Lower lobe of right lung (tissue), 2 donors: ENCODE measurements around the gene NTRK2. TPM values are rescaled to one million over a fixed set of nuclear protein-coding genes. Genes with fewer than 3 reads are reported as not detected.

Experiments
- ATAC-seq, 2 donors: fragments of 200-7000 bp; cut with Tn5 transposase; one replicate each; pipeline ENCODE4 v1.9.1; 2020 to 2022; ENCODE audit warnings: mild to moderate bottlenecking in 2 of 2, moderate library complexity in 2 of 2
- DNase-seq: peaks from one replicate; pipeline ENCODE4 v3.0.0-alpha.2; 2020
- H3K27ac ChIP-seq: fragments of 200-600 bp; one replicate; pipeline ENCODE4 v1.8.0; 2022
- H3K27me3 ChIP-seq: fragments of 200-600 bp; one replicate; pipeline ENCODE4 v1.8.0; 2022; ENCODE audit warnings: low read depth
- H3K36me3 ChIP-seq: fragments of 200-600 bp; one replicate; pipeline ENCODE4 v1.8.0; 2022; ENCODE audit warnings: mild to moderate bottlenecking
- H3K4me1 ChIP-seq: fragments of 200-600 bp; one replicate; pipeline ENCODE4 v1.8.0; 2022
- H3K4me3 ChIP-seq: fragments of 200-600 bp; one replicate; pipeline ENCODE4 v1.8.0; 2022; ENCODE audit warnings: mild to moderate bottlenecking
- H3K9me3 ChIP-seq: fragments of 200-600 bp; one replicate; pipeline ENCODE4 v1.8.0; 2022
- CTCF ChIP-seq: fragments of 200-600 bp; IDR thresholded peaks from one replicate; pipeline ENCODE4 v1.8.0; 2022; ENCODE audit warnings: antibody characterized with exemption, mild to moderate bottlenecking
- intact Hi-C: fragments of 100-400 bp; cut with DNase I; formaldehyde crosslinking; loops from one replicate; pipeline ENCODE4 v1.11.0; 2022
- total RNA-seq: library from RNA; stranded (reverse); fragmentation: NEBNext Ultra II Directional; extraction: Animal tissue kit (Norgen Biotek cat#: 25700); gene quantifications from one replicate; pipeline ENCODE4 v1.2.1, GENCODE V29; 2021
- donor health status: DM: no; HTN: yes; CAD: no; lungs with severe emphysema.

Gene NTRK2
- total RNA-seq, 1 donor from 2014 or later, result 7.7 TPM

- Histone ChIP-seq H3K27me3 (no peaks in the 10 kb centered on the region), H3K4me1 (no peaks in the 10 kb centered on the region), H3K27ac (no peak overlapping the region), H3K36me3 (no peaks in the 10 kb centered on the region), H3K9me3 (no peaks in the 10 kb centered on the region), H3K4me3 (no peak overlapping the region)
- no peak for ATAC-seq
- DNase-seq, result no peak
- TF ChIP-seq CTCF, result no peak
- intact Hi-C loops, result no loop called here
Observed at GRCh38 chr9:84659773-84660172, 9.8 kb upstream of the NTRK2 start.

GRCh38 chr9:84667571-84668195 is 1.8 kb upstream of the NTRK2 start:
- Histone ChIP-seq H3K4me1 (peaks cover 29% of the 10 kb centered on the region), H3K27me3 (peaks cover 52% of the 10 kb centered on the region), H3K4me3 (peak overlapping the region; percentile 57), H3K9me3 (no peaks in the 10 kb centered on the region), H3K36me3 (no peaks in the 10 kb centered on the region), H3K27ac (no peak overlapping the region)
- peak in 1 of 2 donors; percentile 24 for ATAC-seq
- peak; percentile 37 for TF ChIP-seq CTCF
- intact Hi-C loops, result no loop called here
- DNase-seq, result no peak

GRCh38 chr9:84668196-84669012 is 1.1 kb upstream of the NTRK2 start:
- ATAC-seq, result peak; percentile 88 to 89
- peak overlapping the region; percentile 57 for H3K4me3 ChIP-seq
- intact Hi-C loops, result no loop called here
- H3K27me3 ChIP-seq, result peaks cover 52% of the 10 kb centered on the region
- peak; percentile 69 for TF ChIP-seq CTCF
- H3K9me3 ChIP-seq, result no peaks in the 10 kb centered on the region
- no peak overlapping the region for H3K27ac ChIP-seq
- DNase-seq, result peak; percentile 63
- no peaks in the 10 kb centered on the region for H3K36me3 ChIP-seq
- peaks cover 29% of the 10 kb centered on the region for H3K4me1 ChIP-seq

- Histone ChIP-seq H3K4me1 (peaks cover 29% of the 10 kb centered on the region), H3K4me3 (peak overlapping the region; percentile 57), H3K36me3 (no peaks in the 10 kb centered on the region), H3K27ac (no peak overlapping the region), H3K9me3 (no peaks in the 10 kb centered on the region), H3K27me3 (peaks cover 52% of the 10 kb centered on the region)
- intact Hi-C loops, result no loop called here
- DNase-seq, result no peak
- no peak for TF ChIP-seq CTCF
- ATAC-seq, result no peak
Observed at GRCh38 chr9:84669013-84669287, 579 bp upstream of the NTRK2 start.

- TF ChIP-seq CTCF, result no peak
- H3K27me3 ChIP-seq, result peaks cover 52% of the 10 kb centered on the region
- ATAC-seq, result peak; percentile 15 to 24
Observed at GRCh38 chr9:84670138-84671041, 861 bp downstream of the NTRK2 start.

More at GRCh38 chr9:84670138-84671041, 861 bp downstream of the NTRK2 start:
- DNase-seq, result no peak
- Histone ChIP-seq H3K4me3 (peak overlapping the region; percentile 57), H3K9me3 (no peaks in the 10 kb centered on the region), H3K36me3 (no peaks in the 10 kb centered on the region), H3K4me1 (peaks cover 29% of the 10 kb centered on the region), H3K27ac (peak overlapping the region; percentile 49)
- intact Hi-C loops, result no loop called here
